ENCODE results near the gene ARHGAP23.
"Not testable (repeated sequence)": the region's sequence is repeated elsewhere in the genome, so short reads cannot be mapped to it uniquely, and the experiment has no call there.

ARHGAP23 gene

GRCh38 chr17:38461683-38462082 lies 33.4 kb downstream of the ARHGAP23 start:
- DNase-seq (ENCODE audit: low spot score), result no peak

GRCh38 chr17:38463451-38463858 lies 35.2 kb downstream of the ARHGAP23 start:
- DNase-seq (ENCODE audit: low spot score), result no peak

- DNase-seq (ENCODE audit: low spot score), result peak; percentile 81
These were observed 36.0 kb downstream of the ARHGAP23 start for GRCh38 chr17:38464251-38464722.

GRCh38 chr17:38464723-38465390 lies 36.6 kb downstream of the ARHGAP23 start:
- peak; percentile 85 for DNase-seq (ENCODE audit: low spot score)

- no peak for DNase-seq (ENCODE audit: low spot score)
These were observed 37.4 kb downstream of the ARHGAP23 start for GRCh38 chr17:38465391-38466345.

GRCh38 chr17:38466346-38467315 lies 38.4 kb downstream of the ARHGAP23 start:
- DNase-seq (ENCODE audit: low spot score), result no peak

GRCh38 chr17:38467491-38467890 lies 39.2 kb downstream of the ARHGAP23 start:
- no peak for DNase-seq (ENCODE audit: low spot score)

GRCh38 chr17:38469875-38470274 lies 41.6 kb downstream of the ARHGAP23 start:
- peak; percentile 67 for DNase-seq (ENCODE audit: low spot score)

GRCh38 chr17:38471253-38471652 lies 43.0 kb downstream of the ARHGAP23 start:
- DNase-seq (ENCODE audit: low spot score), result not testable (repeated sequence)

- DNase-seq (ENCODE audit: low spot score), result not testable (repeated sequence)
These were observed 46.4 kb downstream of the ARHGAP23 start for GRCh38 chr17:38474666-38475065.

GRCh38 chr17:38476549-38476948 lies 48.3 kb downstream of the ARHGAP23 start:
- no peak for DNase-seq (ENCODE audit: low spot score)

GRCh38 chr17:38477417-38477816 lies 49.2 kb downstream of the ARHGAP23 start:
- DNase-seq (ENCODE audit: low spot score), result not testable (repeated sequence)

GRCh38 chr17:38477951-38478350 lies 49.7 kb downstream of the ARHGAP23 start:
- not testable (repeated sequence) for DNase-seq (ENCODE audit: low spot score)

- not testable (repeated sequence) for DNase-seq (ENCODE audit: low spot score)
These were observed 50.4 kb downstream of the ARHGAP23 start for GRCh38 chr17:38478667-38479066.

- peak; percentile 77 for DNase-seq (ENCODE audit: low spot score)
These were observed 53.9 kb downstream of the ARHGAP23 start for GRCh38 chr17:38482039-38482699.

GRCh38 chr17:38482700-38483043 lies 54.4 kb downstream of the ARHGAP23 start:
- not testable (repeated sequence) for DNase-seq (ENCODE audit: low spot score)

- peak; percentile 96 for DNase-seq (ENCODE audit: low spot score)
These were observed 56.2 kb downstream of the ARHGAP23 start for GRCh38 chr17:38484242-38485145.

- no peak for DNase-seq (ENCODE audit: low spot score)
These were observed 56.8 kb downstream of the ARHGAP23 start for GRCh38 chr17:38485146-38485468.

GRCh38 chr17:38485681-38486298 lies 57.5 kb downstream of the ARHGAP23 start:
- DNase-seq (ENCODE audit: low spot score), result not testable (repeated sequence)

GRCh38 chr17:38489774-38490173 lies 61.5 kb downstream of the ARHGAP23 start:
- DNase-seq (ENCODE audit: low spot score), result not testable (repeated sequence)
